ENCODE measurements around the gene ALOXE3.
"Not testable (repeated sequence)": the region's sequence is repeated elsewhere in the genome, so short reads cannot be mapped to it uniquely, and the experiment has no call there.

ALOXE3 gene

GRCh38 chr17:8091033-8091687 is 27.2 kb downstream of the ALOXE3 start:
- DNase-seq (ENCODE audit: low spot score), result no peak

GRCh38 chr17:8089728-8090127 is 28.6 kb downstream of the ALOXE3 start:
- no peak for DNase-seq (ENCODE audit: low spot score)

GRCh38 chr17:8087952-8088230 is 30.4 kb downstream of the ALOXE3 start:
- DNase-seq (ENCODE audit: low spot score), result no peak

GRCh38 chr17:8087075-8087951 is 31.0 kb downstream of the ALOXE3 start, which contains the start of gene ALOX12B:
TSS of gene ALOX12B (minus strand) at chr17:8087716. CDS start at chr17:8087442, 274 bp downstream.
- no peak for DNase-seq (ENCODE audit: low spot score)

GRCh38 chr17:8084250-8084649 is 34.1 kb downstream of the ALOXE3 start:
- no peak for DNase-seq (ENCODE audit: low spot score)

- no peak for DNase-seq (ENCODE audit: low spot score)
Observed at GRCh38 chr17:8082292-8082691, 36.0 kb downstream of the ALOXE3 start.

GRCh38 chr17:8081876-8082275 is 36.4 kb downstream of the ALOXE3 start:
- DNase-seq (ENCODE audit: low spot score), result no peak

GRCh38 chr17:8080799-8081219 is 37.5 kb downstream of the ALOXE3 start:
- DNase-seq (ENCODE audit: low spot score), result no peak

GRCh38 chr17:8080208-8080798 is 38.0 kb downstream of the ALOXE3 start:
- no peak for DNase-seq (ENCODE audit: low spot score)

- DNase-seq (ENCODE audit: low spot score), result peak; percentile 80
Observed at GRCh38 chr17:8079291-8080207, 38.8 kb downstream of the ALOXE3 start.

- not testable (repeated sequence) for DNase-seq (ENCODE audit: low spot score)
Observed at GRCh38 chr17:8077939-8078338, 40.4 kb downstream of the ALOXE3 start.

- no peak for DNase-seq (ENCODE audit: low spot score)
Observed at GRCh38 chr17:8076502-8077266, 41.6 kb downstream of the ALOXE3 start.

GRCh38 chr17:8075574-8076342 is 42.6 kb downstream of the ALOXE3 start:
- DNase-seq (ENCODE audit: low spot score), result no peak

GRCh38 chr17:8075081-8075480 is 43.2 kb downstream of the ALOXE3 start:
- no peak for DNase-seq (ENCODE audit: low spot score)

- DNase-seq (ENCODE audit: low spot score), result no peak
Observed at GRCh38 chr17:8074554-8074953, 43.8 kb downstream of the ALOXE3 start.

- peak; percentile 71 for DNase-seq (ENCODE audit: low spot score)
Observed at GRCh38 chr17:8073627-8074484, 44.5 kb downstream of the ALOXE3 start.

GRCh38 chr17:8072729-8073461 is 45.4 kb downstream of the ALOXE3 start:
- DNase-seq (ENCODE audit: low spot score), result no peak

- no peak for DNase-seq (ENCODE audit: low spot score)
Observed at GRCh38 chr17:8072341-8072728, 46.0 kb downstream of the ALOXE3 start.

GRCh38 chr17:8071496-8071895 is 46.8 kb downstream of the ALOXE3 start:
- no peak for DNase-seq (ENCODE audit: low spot score)

Measured in LoVo (cell line).